Endothelial cell of umbilical vein (primary cell): Measurements from ENCODE around the gene PPARD. TPM values are rescaled to one million over a fixed set of nuclear protein-coding genes. Genes with fewer than 3 reads are reported as not detected.

Experiments used
- BruUV-seq: library from RNA; stranded (reverse); fragments of 400-500 nt; replicated peaks from 2 replicates; lab custom pipeline; 2021; lab: Mats Ljungman, UMichigan
- CTCF ChIA-PET: fragments of 300-600, 350-600 bp; sonication (Branson Sonifier 250); formaldehyde crosslinking; loops from one replicate; lab custom pipeline; 2021; ENCODE audit warnings: antibody characterized with exemption, inconsistent platforms; lab: Charles Lee
- POLR2A ChIA-PET: fragments of 300-600, 350-600 bp; sonication (Branson Sonifier 250); formaldehyde crosslinking; loops from one replicate; lab custom pipeline; 2021; ENCODE audit warnings: antibody characterized with exemption, inconsistent platforms; lab: Charles Lee
- DNase-seq: peaks from one replicate; pipeline ENCODE4 v3.0.0-alpha.2; 2011; ENCODE audit warnings: low read depth, low spot score
- FAIRE-seq: peaks from 2 replicates; lab custom pipeline; 2011; peaks lifted over from hg19 to GRCh38; lab: Jason Lieb, UNC
- H2AFZ ChIP-seq: 2 replicates; pipeline ENCODE4 v1.6.0; 2012; ENCODE audit warnings: low read depth, low read length, control low read depth, inconsistent platforms
- H3K27ac ChIP-seq: 2 replicates; pipeline ENCODE4 v1.5.1; 2011; ENCODE audit warnings: low read depth, mild to moderate bottlenecking, control low read depth, low read length, moderate library complexity; ENCODE audit not compliant: insufficient read depth
- H3K27me3 ChIP-seq, 2 experiments: 2 replicates each; pipeline versions ENCODE4 v1.6.0 to v1.6.1; 2011; ENCODE audit warnings: low read length in 2 of 2, mixed read lengths in 1 of 2; ENCODE audit not compliant: control insufficient read depth in 2 of 2, insufficient read depth in 2 of 2
- H3K36me3 ChIP-seq, 2 experiments: 2 replicates in 1 of 2; 3 replicates in 1 of 2; pipeline ENCODE4 v1.5.1; 2011; ENCODE audit warnings: low read length in 2 of 2, mild to moderate bottlenecking in 1 of 2, moderate library complexity in 1 of 2; ENCODE audit not compliant: control insufficient read depth in 2 of 2, insufficient read depth in 2 of 2; ENCODE audit errors: extremely low read depth in 1 of 2
- H3K4me1 ChIP-seq: 3 replicates; pipeline ENCODE4 v1.5.1; 2011; ENCODE audit warnings: mild to moderate bottlenecking, low read length; ENCODE audit not compliant: control insufficient read depth, insufficient read depth; ENCODE audit errors: extremely low read depth
- H3K4me2 ChIP-seq: 2 replicates; pipeline ENCODE4 v1.6.1; 2011; ENCODE audit warnings: low read length, control low read depth, mixed read lengths; ENCODE audit not compliant: insufficient read depth
- H3K4me3 ChIP-seq, 3 experiments: fragments of 200-600 bp in 1 of 3; sonication (generic), shearing (Covaris generic) in 1 of 3; replicated peaks in 1 of 3; 2 replicates each; pipeline ENCODE4 v1.5.1; 2011 to 2016; ENCODE audit warnings: control low read depth in 3 of 3, low read length in 3 of 3, mild to moderate bottlenecking in 2 of 3, inconsistent platforms in 1 of 3, low read depth in 1 of 3, moderate library complexity in 1 of 3; ENCODE audit not compliant: insufficient read depth in 1 of 3
- H3K79me2 ChIP-seq: 2 replicates; pipeline ENCODE4 v1.6.0; 2012; ENCODE audit warnings: low read length, inconsistent platforms; ENCODE audit not compliant: control insufficient read depth, insufficient read depth
- H3K9ac ChIP-seq: replicated peaks from 2 replicates; pipeline ENCODE3; 2011; ENCODE audit warnings: low read length, control low read depth; ENCODE audit not compliant: insufficient read depth; ENCODE audit errors: extremely low read depth
- H3K9me1 ChIP-seq: replicated peaks from 3 replicates; pipeline ENCODE4 v1.6.0; 2011; ENCODE audit warnings: mild to moderate bottlenecking, low read length; ENCODE audit not compliant: control insufficient read depth, insufficient read depth; ENCODE audit errors: extremely low read depth
- H3K9me3 ChIP-seq: replicated peaks from 2 replicates; pipeline ENCODE4 v1.5.1; 2012; ENCODE audit warnings: low read length, inconsistent platforms; ENCODE audit not compliant: control insufficient read depth, insufficient read depth
- H4K20me1 ChIP-seq: replicated peaks from 2 replicates; pipeline ENCODE3; 2011; ENCODE audit warnings: mild to moderate bottlenecking, low read length; ENCODE audit not compliant: control insufficient read depth, insufficient read depth; ENCODE audit errors: extremely low read depth
- EZH2 ChIP-seq: IDR thresholded peaks from 2 replicates; pipeline ENCODE4 v1.6.1; 2012; ENCODE audit warnings: borderline replicate concordance, low read depth, mild to moderate bottlenecking, moderate library complexity, low read length, inconsistent platforms; ENCODE audit not compliant: severe bottlenecking
- JUN ChIP-seq: IDR thresholded peaks from 2 replicates; pipeline ENCODE4 v1.6.1; 2011; ENCODE audit warnings: borderline replicate concordance, low read depth; ENCODE audit not compliant: insufficient read length, insufficient read depth
- MYC ChIP-seq: IDR thresholded peaks from one replicate; pipeline ENCODE4 v1.6.1; 2011; ENCODE audit warnings: mild to moderate bottlenecking, low read depth, low read length
- POLR2A ChIP-seq: IDR thresholded peaks from 2 replicates; pipeline ENCODE4 v1.6.1; 2012; ENCODE audit warnings: low read depth, mild to moderate bottlenecking, control low read depth, low read length
- POLR2AphosphoS5 ChIP-seq: IDR thresholded peaks from 2 replicates; pipeline ENCODE4 v1.6.1; 2012; ENCODE audit warnings: low read depth, mild to moderate bottlenecking, control low read depth, low read length, moderate library complexity; ENCODE audit not compliant: insufficient read depth
- dilution Hi-C: fragments of 300-500 bp; cut with MboI; formaldehyde crosslinking; loops from one replicate; pipeline ENCODE4 v1.15.0; 2019; ENCODE audit warnings: low sequenced_read_pairs; ENCODE audit not compliant: extremely low pct_ligation_motif_present
- intact Hi-C: fragments of 100-400 bp; cut with micrococcal nuclease; formaldehyde crosslinking; loops from one replicate; pipeline ENCODE4 v1.10.0; 2022
- polyA plus RNA-seq, 4 experiments: library from polyadenylated mRNA; depleted of rRNA in 3 of 4; stranded (reverse) in 3 of 4; unstranded in 1 of 4; fragments of >200 nt; gene quantifications; 2 replicates each; pipeline versions ENCODE4 v1.2.1 to v1.2.3, GENCODE V29; 2011 to 2012; ENCODE audit warnings: missing spikeins in 1 of 4
- total RNA-seq: library from RNA; stranded (reverse); gene quantifications from 2 replicates; pipeline ENCODE4 v1.2.3, GENCODE V29; 2021
- TF ChIP-seq, protein P1 (sequence below), 2 donors: IDR thresholded peaks; 1 replicate in 1 of 2; 2 replicates in 1 of 2; pipeline ENCODE4 v1.5.1; 2011; ENCODE audit warnings: low read length in 2 of 2, mild to moderate bottlenecking in 2 of 2, moderate library complexity in 2 of 2, control low read depth in 1 of 2, inconsistent platforms in 1 of 2, low read depth in 1 of 2; ENCODE audit not compliant: insufficient read depth in 1 of 2; ENCODE audit errors: extremely low read depth in 1 of 2
- TF ChIP-seq, protein P2 (sequence below): IDR thresholded peaks from 2 replicates; pipeline ENCODE4 v1.6.1; 2011; ENCODE audit not compliant: insufficient read depth, insufficient read length

PPARD gene
- total and polyA plus RNA-seq, 2 donors (not counting 3 experiments of a cell fraction or from before 2014, with no cell fraction given) = 23.4 to 29.2 TPM

DNA sequence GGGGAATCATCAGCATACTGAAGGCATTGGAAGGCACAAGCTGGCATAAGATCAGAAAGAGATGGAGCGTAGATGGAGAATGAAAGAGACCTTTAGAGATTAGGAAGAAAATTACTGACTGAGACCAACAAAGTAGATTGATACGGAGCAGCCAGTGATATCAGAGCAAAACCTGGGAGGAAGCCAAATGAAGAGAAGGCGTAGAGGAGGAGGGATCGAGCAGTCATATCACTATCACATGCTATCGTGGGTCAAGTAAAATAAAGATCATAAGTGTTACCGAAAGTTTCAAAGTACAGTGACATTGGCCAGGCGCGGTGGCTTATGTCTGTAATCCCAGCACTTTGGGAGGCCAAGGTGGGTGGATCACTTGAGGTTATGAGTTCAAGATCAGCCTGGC, 56.2 kb downstream of the PPARD start:
- no peaks in the 10 kb centered on the region for H3K9me1 ChIP-seq
- peaks cover 6% of the 10 kb centered on the region for H3K4me1 ChIP-seq
- H3K4me2 ChIP-seq = no peak overlapping the region
- H2AFZ ChIP-seq = no peak overlapping the region
- TF ChIP-seq JUN = no peak
- TF ChIP-seq POLR2A = no peak
- TF ChIP-seq, protein P1, sequence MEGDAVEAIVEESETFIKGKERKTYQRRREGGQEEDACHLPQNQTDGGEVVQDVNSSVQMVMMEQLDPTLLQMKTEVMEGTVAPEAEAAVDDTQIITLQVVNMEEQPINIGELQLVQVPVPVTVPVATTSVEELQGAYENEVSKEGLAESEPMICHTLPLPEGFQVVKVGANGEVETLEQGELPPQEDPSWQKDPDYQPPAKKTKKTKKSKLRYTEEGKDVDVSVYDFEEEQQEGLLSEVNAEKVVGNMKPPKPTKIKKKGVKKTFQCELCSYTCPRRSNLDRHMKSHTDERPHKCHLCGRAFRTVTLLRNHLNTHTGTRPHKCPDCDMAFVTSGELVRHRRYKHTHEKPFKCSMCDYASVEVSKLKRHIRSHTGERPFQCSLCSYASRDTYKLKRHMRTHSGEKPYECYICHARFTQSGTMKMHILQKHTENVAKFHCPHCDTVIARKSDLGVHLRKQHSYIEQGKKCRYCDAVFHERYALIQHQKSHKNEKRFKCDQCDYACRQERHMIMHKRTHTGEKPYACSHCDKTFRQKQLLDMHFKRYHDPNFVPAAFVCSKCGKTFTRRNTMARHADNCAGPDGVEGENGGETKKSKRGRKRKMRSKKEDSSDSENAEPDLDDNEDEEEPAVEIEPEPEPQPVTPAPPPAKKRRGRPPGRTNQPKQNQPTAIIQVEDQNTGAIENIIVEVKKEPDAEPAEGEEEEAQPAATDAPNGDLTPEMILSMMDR (IDR thresholded peaks at IDR 0.05; ENCODE audit: extremely low read depth in 1 of 2, insufficient read depth in 1 of 2, low read depth in 1 of 2, low read length in 2 of 2) = no peak
- no peak for TF ChIP-seq EZH2
- TF ChIP-seq MYC = no peak
- TF ChIP-seq, protein P2, sequence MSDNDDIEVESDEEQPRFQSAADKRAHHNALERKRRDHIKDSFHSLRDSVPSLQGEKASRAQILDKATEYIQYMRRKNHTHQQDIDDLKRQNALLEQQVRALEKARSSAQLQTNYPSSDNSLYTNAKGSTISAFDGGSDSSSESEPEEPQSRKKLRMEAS = no peak
- no peak for TF ChIP-seq POLR2AphosphoS5
- no peak overlapping the region for H3K4me3 ChIP-seq
- no peak overlapping the region for H3K27ac ChIP-seq
- no peaks in the 10 kb centered on the region for H3K9me3 ChIP-seq
- no peaks in the 10 kb centered on the region for H3K36me3 ChIP-seq
- H3K27me3 ChIP-seq = no peaks in the 10 kb centered on the region
- dilution Hi-C loops (no loop called here), intact Hi-C loops (no loop called here)
- H3K79me2 ChIP-seq = no peaks in the 10 kb centered on the region
- H4K20me1 ChIP-seq = no peaks in the 10 kb centered on the region
- H3K9ac ChIP-seq = no peak overlapping the region
- CTCF ChIA-PET = interaction anchor here (0.5 to 0.8 kb wide), 3 partner anchors 17 to 84 kb away, joined by 3 to 4 read pairs (median 3); no protein-coding TSS in a partner anchor
- no TSS peak for BruUV-seq
- DNase-seq = no peak
- POLR2A ChIA-PET = no interaction called here
- FAIRE-seq = no peak
